Measurements from ENCODE around the gene FAM9A. TPM values are rescaled to one million over a fixed set of nuclear protein-coding genes. Genes with fewer than 3 reads are reported as not detected.

Gene FAM9A
- polyA plus RNA-seq, 12 donors, result 0.23 TPM; not detected in 11

Other genes with a start within 250 kb of the FAM9A start
- gene ANOS1, start 69.2 kb downstream of the FAM9A start, polyA plus RNA-seq (ENCODE audit: insufficient read length in 12 of 12), result 10 to 100 TPM in 11 of 12 donors, not detected in 1; 21.7 to 53.3 (median 30.8) TPM
- gene FAM9B, start 232.7 kb upstream of the FAM9A start, polyA plus RNA-seq (ENCODE audit: insufficient read length in 12 of 12), result under 1 TPM in 5 of 12 donors, not detected in 7; 0.07 to 0.25 (median 0.15) TPM

Measured in muscle of arm (tissue), 12 donors.